Measurements from ENCODE around the gene NALCN. TPM values are rescaled to one million over a fixed set of nuclear protein-coding genes. Genes with fewer than 3 reads are reported as not detected.

The NALCN gene
- polyA plus RNA-seq, 1 donor, result 1.6 TPM

- DNase-seq, result no peak
These were observed 211.9 kb downstream of the NALCN start for GRCh38 chr13:101204270-101205020.

- DNase-seq, result no peak
These were observed 213.7 kb downstream of the NALCN start for GRCh38 chr13:101202590-101202989.

- no peak for DNase-seq
These were observed 225.3 kb downstream of the NALCN start for GRCh38 chr13:101190976-101191375.

GRCh38 chr13:101190337-101190736 lies 226.0 kb downstream of the NALCN start:
- DNase-seq, result no peak

- no peak for DNase-seq
These were observed 230.7 kb downstream of the NALCN start for GRCh38 chr13:101185606-101186005.

GRCh38 chr13:101181076-101181685 lies 235.1 kb downstream of the NALCN start:
- no peak for DNase-seq

GRCh38 chr13:101179021-101179420 lies 237.3 kb downstream of the NALCN start:
- no peak for DNase-seq

GRCh38 chr13:101178406-101178805 lies 237.9 kb downstream of the NALCN start:
- peak; percentile 27 for DNase-seq

GRCh38 chr13:101170306-101170705 lies 246.0 kb downstream of the NALCN start:
- no peak for DNase-seq

GRCh38 chr13:101157261-101157660 lies 259.0 kb downstream of the NALCN start:
- DNase-seq, result no peak

- DNase-seq, result no peak
These were observed 260.4 kb downstream of the NALCN start for GRCh38 chr13:101155920-101156319.

- no peak for DNase-seq
These were observed 264.1 kb downstream of the NALCN start for GRCh38 chr13:101152184-101152583.

- DNase-seq, result no peak
These were observed 265.3 kb downstream of the NALCN start for GRCh38 chr13:101150998-101151397.

- DNase-seq, result no peak
These were observed 266.4 kb downstream of the NALCN start for GRCh38 chr13:101149735-101150384.

- no peak for DNase-seq
These were observed 270.0 kb downstream of the NALCN start for GRCh38 chr13:101146101-101146898.

GRCh38 chr13:101144808-101145419 lies 271.4 kb downstream of the NALCN start:
- peak; percentile 61 for DNase-seq

- DNase-seq, result no peak
These were observed 275.4 kb downstream of the NALCN start for GRCh38 chr13:101140936-101141335.

GRCh38 chr13:101140087-101140770 lies 276.1 kb downstream of the NALCN start:
- DNase-seq, result no peak

GRCh38 chr13:101139081-101139480 lies 277.2 kb downstream of the NALCN start:
- no peak for DNase-seq

GRCh38 chr13:101127741-101128353 lies 288.5 kb downstream of the NALCN start:
- peak; percentile 65 for DNase-seq

GRCh38 chr13:101123028-101123427 lies 293.3 kb downstream of the NALCN start:
- no peak for DNase-seq

Measured in left kidney (tissue), 2 donors.